ENCODE data around the gene PTPN11. TPM values are rescaled to one million over a fixed set of nuclear protein-coding genes. Genes with fewer than 3 reads are reported as not detected.
"Not testable (repeated sequence)": the region's sequence is repeated elsewhere in the genome, so short reads cannot be mapped to it uniquely, and the experiment has no call there.

The PTPN11 gene
- total RNA-seq, 4 donors from 2014 or later: 131 to 178 (median 141) TPM

DNA sequence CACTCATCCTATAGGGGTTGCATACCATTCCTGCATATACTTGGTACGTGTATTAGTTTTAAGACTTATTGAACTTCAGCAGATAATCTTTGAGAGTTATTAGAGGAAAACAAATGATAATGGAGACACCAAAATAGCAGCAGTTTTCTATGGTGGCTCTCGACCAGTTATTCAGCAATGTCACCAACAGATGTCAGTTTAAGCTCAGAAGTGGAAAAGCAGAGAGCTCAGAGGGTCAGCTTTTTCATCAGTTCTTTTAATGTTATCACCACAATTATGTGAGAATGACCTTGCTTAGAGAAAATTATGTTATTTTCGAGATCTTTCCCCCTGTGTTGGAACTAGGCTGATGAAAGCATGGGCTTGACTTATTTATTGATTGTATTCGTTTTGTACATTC, 32.0 kb downstream of the PTPN11 start:
- no peak for TF ChIP-seq POLR2A (IDR thresholded peaks at IDR 0.05)
- no peak for TF ChIP-seq EP300 (IDR thresholded peaks at IDR 0.05)
- TF ChIP-seq, protein P1, sequence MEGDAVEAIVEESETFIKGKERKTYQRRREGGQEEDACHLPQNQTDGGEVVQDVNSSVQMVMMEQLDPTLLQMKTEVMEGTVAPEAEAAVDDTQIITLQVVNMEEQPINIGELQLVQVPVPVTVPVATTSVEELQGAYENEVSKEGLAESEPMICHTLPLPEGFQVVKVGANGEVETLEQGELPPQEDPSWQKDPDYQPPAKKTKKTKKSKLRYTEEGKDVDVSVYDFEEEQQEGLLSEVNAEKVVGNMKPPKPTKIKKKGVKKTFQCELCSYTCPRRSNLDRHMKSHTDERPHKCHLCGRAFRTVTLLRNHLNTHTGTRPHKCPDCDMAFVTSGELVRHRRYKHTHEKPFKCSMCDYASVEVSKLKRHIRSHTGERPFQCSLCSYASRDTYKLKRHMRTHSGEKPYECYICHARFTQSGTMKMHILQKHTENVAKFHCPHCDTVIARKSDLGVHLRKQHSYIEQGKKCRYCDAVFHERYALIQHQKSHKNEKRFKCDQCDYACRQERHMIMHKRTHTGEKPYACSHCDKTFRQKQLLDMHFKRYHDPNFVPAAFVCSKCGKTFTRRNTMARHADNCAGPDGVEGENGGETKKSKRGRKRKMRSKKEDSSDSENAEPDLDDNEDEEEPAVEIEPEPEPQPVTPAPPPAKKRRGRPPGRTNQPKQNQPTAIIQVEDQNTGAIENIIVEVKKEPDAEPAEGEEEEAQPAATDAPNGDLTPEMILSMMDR (IDR thresholded peaks at IDR 0.05): no peak
- TF ChIP-seq POLR2AphosphoS5 (IDR thresholded peaks at IDR 0.05): no peak
- Histone ChIP-seq H3K27ac (no peak overlapping the region), H3K4me3 (no peak overlapping the region), H3K27me3 (no peaks in the 10 kb centered on the region), H3K36me3 (peaks cover 0 to 97% of the 10 kb centered on the region in 2 donors), H3K4me1 (no peaks in the 10 kb centered on the region), H3K9me3 (no peaks in the 10 kb centered on the region)
- 85 to 95% methylated on average over 4 of the region's 4 CpGs for WGBS, 2 donors (ENCODE audit: low coverage in 1 of 2)
- no peak for ATAC-seq

GRCh38 chr12:112456029-112456428, 37.3 kb downstream of the PTPN11 start:
- no peaks in the 10 kb centered on the region for H3K27me3 ChIP-seq
- no peaks in the 10 kb centered on the region for H3K4me1 ChIP-seq
- H3K4me3 ChIP-seq: no peak overlapping the region
- TF ChIP-seq, protein P1 (IDR thresholded peaks at IDR 0.05): no peak
- TF ChIP-seq POLR2AphosphoS5 (IDR thresholded peaks at IDR 0.05) (no peak), EP300 (IDR thresholded peaks at IDR 0.05) (no peak), POLR2A (IDR thresholded peaks at IDR 0.05) (no peak)
- peaks cover 0 to 98% of the 10 kb centered on the region in 2 donors for H3K36me3 ChIP-seq
- H3K27ac ChIP-seq: no peak overlapping the region
- ATAC-seq: no peak
- WGBS, 2 donors (ENCODE audit: low coverage in 1 of 2): 82 to 88% methylated on average over 7 of the region's 7 CpGs
- H3K9me3 ChIP-seq: no peaks in the 10 kb centered on the region

GRCh38 chr12:112457142-112457541, 38.4 kb downstream of the PTPN11 start:
- not testable (repeated sequence) for ATAC-seq, H3K27me3 ChIP-seq, H3K9me3 ChIP-seq, H3K4me1 ChIP-seq, H3K4me3 ChIP-seq, H3K27ac ChIP-seq
- WGBS, 2 donors (ENCODE audit: low coverage in 1 of 2): 75 to 80% methylated on average over 1 of the region's 1 CpG
- H3K36me3 ChIP-seq: peaks cover 0 to 98% of the 10 kb centered on the region in 2 donors

- no peaks in the 10 kb centered on the region for H3K27me3 ChIP-seq
- no peak overlapping the region for H3K27ac ChIP-seq
- H3K9me3 ChIP-seq: no peaks in the 10 kb centered on the region
- ATAC-seq: no peak
- H3K36me3 ChIP-seq: peaks cover 0 to 88% of the 10 kb centered on the region in 2 donors
- no peak for TF ChIP-seq EP300 (IDR thresholded peaks at IDR 0.05)
- no peak for TF ChIP-seq POLR2AphosphoS5 (IDR thresholded peaks at IDR 0.05)
- TF ChIP-seq POLR2A (IDR thresholded peaks at IDR 0.05): no peak
- TF ChIP-seq, protein P1 (IDR thresholded peaks at IDR 0.05): no peak
- H3K4me1 ChIP-seq: no peaks in the 10 kb centered on the region
- no peak overlapping the region for H3K4me3 ChIP-seq
- WGBS, 2 donors (ENCODE audit: low coverage in 1 of 2): 100% methylated on average over 2 to 3 of the region's 4 CpGs
Measured at GRCh38 chr12:112458330-112458729, 39.6 kb downstream of the PTPN11 start.

DNA sequence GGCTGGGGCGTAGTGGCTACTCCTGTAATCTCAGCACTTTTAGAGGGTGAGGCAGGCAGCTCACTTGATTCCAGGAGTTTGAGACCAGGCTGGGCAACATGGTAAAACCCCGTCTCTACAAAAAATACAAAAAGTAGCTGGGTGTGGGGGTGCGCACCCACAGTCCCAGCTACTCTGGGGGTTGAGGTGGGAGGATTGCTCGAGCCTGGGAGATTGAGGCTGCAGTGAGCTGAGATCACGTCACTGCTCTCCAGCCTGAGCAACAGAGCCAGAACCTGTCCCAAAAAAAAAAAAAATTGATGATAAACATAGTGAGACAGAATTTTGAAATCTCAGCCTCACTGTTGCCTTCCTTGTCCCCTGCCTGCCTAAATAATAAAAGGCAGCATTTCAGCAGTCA, 40.0 kb downstream of the PTPN11 start:
- Histone ChIP-seq H3K36me3 (peaks cover 0 to 84% of the 10 kb centered on the region in 2 donors), H3K4me3 (no peak overlapping the region), H3K27ac (no peak overlapping the region), H3K27me3 (no peaks in the 10 kb centered on the region), H3K9me3 (no peaks in the 10 kb centered on the region), H3K4me1 (no peaks in the 10 kb centered on the region)
- ATAC-seq: no peak
- TF ChIP-seq, protein P1 (IDR thresholded peaks at IDR 0.05): no peak
- TF ChIP-seq EP300 (IDR thresholded peaks at IDR 0.05) (no peak), POLR2AphosphoS5 (IDR thresholded peaks at IDR 0.05) (no peak), POLR2A (IDR thresholded peaks at IDR 0.05) (no peak)
- 90 to 100% methylated on average over 1 to 5 of the region's 5 CpGs for WGBS, 2 donors (ENCODE audit: low coverage in 1 of 2)

All from gastroesophageal sphincter (tissue), 4 donors.